ENCODE results near the gene ALB.

GRCh38 chr4:73438048-73438447, 34.0 kb downstream of the ALB start:
- TF ChIP-seq CTCF (IDR thresholded peaks at IDR 0.05) = no peak
- TF ChIP-seq ZFX (IDR thresholded peaks at IDR 0.05; ENCODE audit: borderline replicate concordance) = no peak
